Stomach smooth muscle (tissue), 2 donors: ENCODE data around the gene EPRS1.
"Not testable (repeated sequence)": the region's sequence is repeated elsewhere in the genome, so short reads cannot be mapped to it uniquely, and the experiment has no call there.

Experiments used
- H3K27ac ChIP-seq: one replicate; pipeline ENCODE4 v1.7.0; 2013; ENCODE audit warnings: mild to moderate bottlenecking, low read length, inconsistent platforms
- H3K27me3 ChIP-seq, 2 donors: one replicate each; pipeline ENCODE4 v1.7.0; 2013; ENCODE audit warnings: low read length in 2 of 2; ENCODE audit not compliant: insufficient read depth in 2 of 2, control insufficient read depth in 1 of 2
- H3K36me3 ChIP-seq, 2 donors: one replicate each; pipeline ENCODE4 v1.7.0; 2013; ENCODE audit warnings: low read length in 2 of 2; ENCODE audit not compliant: control insufficient read depth in 2 of 2, insufficient read depth in 2 of 2
- H3K4me1 ChIP-seq: one replicate; pipeline ENCODE4 v1.7.0; 2013; ENCODE audit warnings: low read length; ENCODE audit not compliant: control insufficient read depth, insufficient read depth
- H3K4me3 ChIP-seq, 2 donors: one replicate each; pipeline ENCODE4 v1.7.0; 2013; ENCODE audit warnings: low read length in 2 of 2
- H3K9ac ChIP-seq, 2 donors: one replicate each; pipeline ENCODE4 v1.7.0; 2013; ENCODE audit warnings: low read length in 2 of 2, mild to moderate bottlenecking in 1 of 2
- H3K9me3 ChIP-seq, 2 donors: one replicate each; pipeline ENCODE4 v1.7.0; 2013; ENCODE audit warnings: low read length in 2 of 2; ENCODE audit not compliant: control insufficient read depth in 2 of 2
- donor health status: healthy.
- donor health status: Pancreatic carcinoma.

Gene EPRS1

DNA sequence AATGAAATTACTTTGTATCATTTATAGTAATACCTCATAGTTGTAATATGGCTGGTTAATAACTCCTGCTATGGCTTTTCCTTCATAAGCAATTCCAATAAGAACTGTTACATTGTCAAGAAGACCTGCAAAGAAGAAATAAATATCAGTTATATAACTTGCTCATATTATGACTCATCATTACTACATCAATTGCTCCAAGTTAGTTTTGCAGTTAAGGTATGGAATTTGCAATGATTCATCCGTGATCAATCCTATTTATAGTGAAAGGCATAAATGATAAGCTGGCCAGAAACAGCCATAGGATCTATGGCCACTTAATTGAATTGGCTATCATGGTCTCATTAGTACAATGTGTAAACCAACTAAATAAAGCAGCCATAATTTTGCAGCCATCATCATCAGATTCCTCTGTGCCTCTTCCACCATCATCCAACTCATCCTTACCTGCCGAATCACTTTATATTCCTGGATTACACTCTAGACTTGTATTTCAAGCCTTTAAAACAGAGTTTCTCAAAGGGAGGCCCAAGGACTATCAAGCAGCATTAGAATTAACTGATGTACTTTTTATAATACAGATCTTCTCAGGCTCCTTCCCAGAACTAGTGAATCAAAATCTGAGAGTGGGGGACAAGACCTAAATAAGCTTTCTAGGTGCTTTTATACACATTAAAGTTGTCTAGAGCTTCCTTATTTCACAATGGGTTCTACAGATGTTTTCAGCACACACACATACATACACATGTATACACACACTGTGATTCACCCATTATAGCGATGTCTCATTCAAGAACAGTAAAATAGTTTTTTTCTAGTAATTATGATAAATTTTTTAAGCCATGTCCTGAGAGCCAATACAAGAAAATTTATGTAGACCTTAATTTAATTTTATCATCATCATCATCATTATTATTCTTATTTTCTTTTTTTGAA, 21.2 kb upstream of the EPRS1 start:
- H3K4me1 ChIP-seq, result no peaks in the 10 kb centered on the region
- H3K4me3 ChIP-seq, result no peak overlapping the region
- H3K9ac ChIP-seq, result no peak overlapping the region
- no peaks in the 10 kb centered on the region for H3K9me3 ChIP-seq
- H3K27me3 ChIP-seq, result no peaks in the 10 kb centered on the region
- H3K36me3 ChIP-seq, result peaks cover 20 to 27% of the 10 kb centered on the region in 2 donors
- no peak overlapping the region for H3K27ac ChIP-seq

DNA sequence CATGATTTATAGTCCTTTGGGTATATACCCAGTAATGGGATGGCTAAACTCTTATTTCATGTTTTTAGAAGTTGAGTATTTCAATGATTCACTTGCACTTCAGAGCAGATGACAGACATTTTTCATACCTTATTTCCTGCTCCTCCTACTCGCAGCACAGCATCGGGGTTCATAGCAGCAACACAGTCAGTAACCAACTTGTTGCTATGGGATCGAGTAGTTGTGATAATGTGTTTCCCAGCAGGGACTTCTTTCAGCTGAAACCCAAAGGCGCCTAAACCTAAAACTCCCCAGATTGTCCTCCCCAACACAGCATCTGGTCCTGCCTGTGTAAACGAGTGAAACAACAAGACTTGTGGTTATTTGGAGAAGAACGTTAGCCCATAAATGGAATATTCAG, 16.3 kb upstream of the EPRS1 start:
- Histone ChIP-seq H3K4me3 (no peak overlapping the region), H3K27ac (no peak overlapping the region), H3K9me3 (no peaks in the 10 kb centered on the region), H3K27me3 (no peaks in the 10 kb centered on the region), H3K9ac (no peak overlapping the region), H3K36me3 (peaks cover 14 to 20% of the 10 kb centered on the region in 2 donors), H3K4me1 (no peaks in the 10 kb centered on the region)

DNA sequence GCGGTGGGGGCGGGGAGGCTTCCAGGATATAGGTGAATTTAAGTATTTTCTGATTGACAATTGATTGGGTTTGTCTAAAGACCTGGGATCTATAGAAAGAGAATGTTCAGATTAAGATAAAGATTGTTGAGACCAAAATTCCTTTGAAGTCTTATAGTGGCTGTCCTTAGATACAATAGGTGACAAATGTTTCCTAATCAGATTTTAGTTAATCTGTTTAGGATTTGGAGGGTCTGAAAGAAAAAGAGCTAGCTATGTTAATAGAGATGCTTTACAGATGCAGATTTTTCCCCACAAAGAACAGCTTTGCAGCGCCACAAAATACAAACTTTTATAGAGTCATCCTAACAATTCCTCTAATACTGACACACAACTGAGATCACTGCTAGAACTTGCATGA, 14.6 kb upstream of the EPRS1 start:
- Histone ChIP-seq H3K9ac (no peak overlapping the region), H3K4me1 (no peaks in the 10 kb centered on the region), H3K4me3 (no peak overlapping the region), H3K27me3 (no peaks in the 10 kb centered on the region), H3K36me3 (peaks cover 13 to 16% of the 10 kb centered on the region in 2 donors), H3K27ac (no peak overlapping the region), H3K9me3 (no peaks in the 10 kb centered on the region)

DNA sequence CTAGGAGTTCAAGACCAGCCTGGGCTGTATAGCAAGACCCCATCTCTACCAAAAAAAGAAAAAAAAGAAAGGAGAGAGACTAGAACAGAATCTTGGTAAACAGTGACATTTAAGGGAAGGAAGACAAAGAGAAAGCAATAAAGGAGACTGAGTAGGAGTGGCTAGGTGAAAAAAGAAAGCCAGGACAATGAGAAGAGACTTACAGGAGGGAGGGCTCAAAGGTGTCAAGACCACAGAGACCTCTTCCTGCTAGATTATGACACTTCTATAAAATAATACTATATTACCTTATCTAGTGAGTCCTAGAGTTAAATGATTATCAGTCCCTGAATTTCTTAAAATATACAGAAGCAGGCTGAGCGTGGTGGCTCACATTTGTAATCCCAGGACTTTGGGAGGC, 10.1 kb upstream of the EPRS1 start:
- Histone ChIP-seq H3K4me1 (no peaks in the 10 kb centered on the region), H3K4me3 (no peak overlapping the region), H3K36me3 (no peaks in the 10 kb centered on the region), H3K27ac (no peak overlapping the region), H3K27me3 (no peaks in the 10 kb centered on the region), H3K9ac (no peak overlapping the region), H3K9me3 (no peaks in the 10 kb centered on the region)

DNA sequence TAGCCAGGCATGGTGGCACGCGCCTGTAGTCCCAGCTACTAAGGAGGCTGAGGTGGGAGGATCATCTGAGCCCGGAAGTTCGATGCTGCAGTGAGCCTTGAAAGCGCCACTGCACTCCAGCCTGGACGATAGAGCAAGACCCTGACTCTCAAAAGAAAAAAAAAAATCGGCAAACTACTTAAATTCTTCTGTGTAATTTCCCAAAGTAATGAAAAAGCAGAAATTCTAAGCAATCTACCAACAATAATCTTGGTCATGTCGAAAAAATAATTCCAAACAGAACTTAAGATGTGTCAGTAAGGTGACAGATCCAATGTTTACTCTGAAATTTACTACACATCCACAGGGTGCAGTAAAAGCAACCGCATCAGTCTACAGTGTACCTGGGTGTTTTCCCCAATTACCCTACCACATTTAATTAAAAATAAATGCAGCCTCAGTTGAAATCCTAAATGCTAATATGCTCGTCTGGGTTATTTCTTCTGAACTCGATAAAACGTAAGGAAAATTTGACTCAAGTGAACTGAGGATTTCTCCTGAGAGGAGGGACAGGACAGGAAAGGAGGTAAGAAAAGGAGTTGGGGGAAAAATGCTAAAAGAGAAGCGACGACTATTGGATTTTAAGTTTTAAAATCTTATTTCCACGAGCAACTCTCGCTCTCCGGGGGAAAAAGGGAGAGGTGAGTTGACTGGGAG, 801 bp downstream of the EPRS1 start:
- Histone ChIP-seq H3K27me3 (no peaks in the 10 kb centered on the region), H3K4me3 (peak overlapping the region; percentile 99), H3K9ac (peak overlapping the region; percentile 91), H3K4me1 (peaks cover 9% of the 10 kb centered on the region), H3K36me3 (no peaks in the 10 kb centered on the region), H3K27ac (peak overlapping the region; percentile 76), H3K9me3 (no peaks in the 10 kb centered on the region)

DNA sequence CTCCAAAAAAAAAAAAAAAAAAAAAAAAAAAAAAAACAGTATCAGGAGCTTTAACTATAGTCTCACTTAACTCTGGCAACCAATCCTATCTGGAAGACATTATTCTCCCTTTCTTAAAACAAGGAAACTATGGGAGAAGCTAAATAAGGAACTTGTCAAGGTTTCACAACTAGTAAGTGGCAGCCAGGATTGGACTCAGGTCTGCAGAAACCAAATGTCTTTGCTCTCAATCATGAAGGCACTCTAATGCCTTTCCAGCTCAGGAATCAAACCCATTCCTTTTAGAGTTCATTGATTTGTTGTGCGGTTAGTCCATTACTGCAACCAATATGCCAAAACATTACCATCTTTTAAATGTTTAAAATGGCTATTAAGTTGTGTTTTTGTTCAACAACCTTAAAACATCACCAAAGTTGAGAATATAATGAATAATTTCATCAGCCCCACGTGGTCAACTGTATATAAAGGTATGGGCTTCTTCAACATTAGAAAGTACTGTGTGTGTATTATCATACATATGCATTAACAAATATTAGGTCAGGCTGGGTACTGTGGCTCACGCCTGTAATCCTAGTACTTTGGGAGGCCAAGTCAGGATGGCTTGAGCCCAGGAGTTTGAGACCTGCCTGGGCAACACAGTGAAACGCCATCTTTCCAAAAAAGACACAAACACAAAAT, 1.5 kb downstream of the EPRS1 start:
- peak overlapping the region; percentile 99 for H3K4me3 ChIP-seq
- peak overlapping the region in 1 of 2 donors; percentile 91 for H3K9ac ChIP-seq
- peaks cover 9% of the 10 kb centered on the region for H3K4me1 ChIP-seq
- no peaks in the 10 kb centered on the region for H3K27me3 ChIP-seq
- no peak overlapping the region for H3K27ac ChIP-seq
- no peaks in the 10 kb centered on the region for H3K9me3 ChIP-seq
- H3K36me3 ChIP-seq, result peaks cover 2 to 3% of the 10 kb centered on the region in 2 donors

DNA sequence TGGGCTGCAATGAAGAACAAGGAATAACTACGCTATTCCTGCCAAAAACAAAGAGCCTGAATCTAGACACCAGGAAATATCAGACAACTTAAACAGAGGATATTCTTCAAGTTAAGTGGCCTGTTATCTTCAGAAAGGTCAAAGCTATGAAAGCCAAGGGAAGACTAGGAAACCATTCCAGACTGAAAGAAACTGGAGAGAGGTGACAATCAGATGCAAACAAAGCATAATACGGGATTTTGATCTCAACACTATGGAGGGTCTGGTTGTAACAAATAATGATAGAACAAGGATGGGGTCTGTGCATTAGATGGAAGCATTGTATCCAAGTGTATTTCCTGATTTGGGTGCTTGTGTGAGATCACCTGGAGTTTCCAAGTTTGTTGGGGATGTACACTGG, 2.7 kb downstream of the EPRS1 start:
- Histone ChIP-seq H3K36me3 (peaks cover 10 to 12% of the 10 kb centered on the region in 2 donors), H3K27me3 (no peaks in the 10 kb centered on the region), H3K9ac (no peak overlapping the region), H3K9me3 (no peaks in the 10 kb centered on the region), H3K4me1 (peaks cover 9% of the 10 kb centered on the region), H3K27ac (no peak overlapping the region), H3K4me3 (no peak overlapping the region)

DNA sequence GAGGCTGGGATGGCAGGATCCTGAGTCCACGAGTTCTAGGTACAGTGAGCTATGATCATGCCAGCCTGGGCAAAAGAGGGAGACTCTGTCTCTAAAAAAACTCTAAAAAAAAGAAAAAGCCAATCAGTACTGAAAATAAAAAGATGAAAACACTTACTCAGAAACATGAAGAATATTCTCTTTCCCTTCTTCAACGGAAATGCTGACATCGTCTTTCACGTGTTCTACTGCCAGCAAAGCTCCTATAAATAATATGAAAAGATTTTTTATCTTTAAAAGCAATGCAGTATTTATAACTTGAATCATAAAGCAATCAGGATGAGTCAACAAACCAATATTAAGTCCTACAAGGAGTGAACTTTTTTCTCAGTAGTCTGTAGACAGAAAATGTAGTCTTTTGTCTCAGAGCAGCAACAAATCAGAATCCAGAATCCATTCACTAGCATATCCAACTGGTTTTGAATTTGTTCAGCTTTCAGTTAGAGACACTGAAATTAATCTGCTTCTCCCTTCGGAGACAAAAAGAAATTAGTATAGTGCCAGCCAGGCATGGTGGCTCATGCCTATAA, 6.2 kb downstream of the EPRS1 start:
- H3K9me3 ChIP-seq, result no peaks in the 10 kb centered on the region
- H3K4me3 ChIP-seq, result no peak overlapping the region
- H3K4me1 ChIP-seq, result peaks cover under 1% of the 10 kb centered on the region
- H3K36me3 ChIP-seq, result peaks cover 11 to 14% of the 10 kb centered on the region in 2 donors
- no peaks in the 10 kb centered on the region for H3K27me3 ChIP-seq
- no peak overlapping the region for H3K27ac ChIP-seq
- no peak overlapping the region for H3K9ac ChIP-seq

DNA sequence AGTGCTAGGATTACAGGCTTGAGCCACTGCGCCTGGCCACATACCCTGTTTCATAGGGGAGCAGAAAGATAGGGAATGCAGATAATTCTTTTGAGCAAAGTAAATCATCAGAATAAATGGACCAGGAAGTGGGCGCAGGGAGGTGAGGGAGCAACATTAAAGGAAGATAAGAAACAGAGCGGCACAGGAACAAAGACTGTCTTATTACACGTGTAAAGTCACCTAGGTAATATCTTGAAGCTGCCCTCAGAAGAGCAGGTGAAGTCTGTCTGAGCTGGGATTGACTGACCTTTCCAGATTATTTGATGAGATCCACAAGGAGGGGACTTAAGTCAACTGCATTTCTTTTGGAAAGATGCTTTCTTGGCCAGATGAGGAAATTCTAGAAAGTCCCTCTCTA, 7.7 kb downstream of the EPRS1 start:
- no peak overlapping the region for H3K4me3 ChIP-seq
- no peak overlapping the region for H3K9ac ChIP-seq
- H3K4me1 ChIP-seq, result no peaks in the 10 kb centered on the region
- H3K36me3 ChIP-seq, result peaks cover 11 to 14% of the 10 kb centered on the region in 2 donors
- no peaks in the 10 kb centered on the region for H3K27me3 ChIP-seq
- H3K9me3 ChIP-seq, result no peaks in the 10 kb centered on the region
- no peak overlapping the region for H3K27ac ChIP-seq

DNA sequence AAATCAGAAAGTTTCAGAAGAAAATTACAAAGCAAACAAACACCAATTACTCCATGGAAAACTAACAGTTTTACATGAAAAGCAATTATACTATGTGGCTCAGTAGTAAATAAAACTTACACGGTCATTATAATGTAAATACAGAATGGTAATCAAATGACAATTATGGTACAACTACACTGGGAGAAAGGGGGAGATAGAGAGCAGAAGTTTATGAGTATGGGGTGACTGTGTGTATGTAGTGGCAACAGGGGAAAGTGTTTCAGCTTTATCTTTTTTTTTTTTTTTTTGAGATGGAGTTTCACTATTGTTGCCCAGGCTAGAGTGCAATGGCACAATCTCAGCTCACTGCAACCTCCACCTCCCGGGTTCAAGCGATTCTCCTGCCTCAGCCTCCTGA, 8.5 kb downstream of the EPRS1 start:
- H3K9ac ChIP-seq, H3K9me3 ChIP-seq, H3K27ac ChIP-seq, H3K27me3 ChIP-seq, H3K4me3 ChIP-seq, H3K4me1 ChIP-seq: not testable (repeated sequence)
- H3K36me3 ChIP-seq, result peaks cover 14 to 20% of the 10 kb centered on the region in 2 donors
